ENCODE results near the gene PPP1R11. TPM values are rescaled to one million over a fixed set of nuclear protein-coding genes. Genes with fewer than 3 reads are reported as not detected.
A peak's percentile ranks its signal among the peaks of the same experiment; 100 is the strongest.

PPP1R11 gene
- total and polyA plus RNA-seq, 2 of the 13 experiments (the other 11 are each of a cell fraction or from before 2014, with no cell fraction given): 32.1 to 58.9 TPM

DNA sequence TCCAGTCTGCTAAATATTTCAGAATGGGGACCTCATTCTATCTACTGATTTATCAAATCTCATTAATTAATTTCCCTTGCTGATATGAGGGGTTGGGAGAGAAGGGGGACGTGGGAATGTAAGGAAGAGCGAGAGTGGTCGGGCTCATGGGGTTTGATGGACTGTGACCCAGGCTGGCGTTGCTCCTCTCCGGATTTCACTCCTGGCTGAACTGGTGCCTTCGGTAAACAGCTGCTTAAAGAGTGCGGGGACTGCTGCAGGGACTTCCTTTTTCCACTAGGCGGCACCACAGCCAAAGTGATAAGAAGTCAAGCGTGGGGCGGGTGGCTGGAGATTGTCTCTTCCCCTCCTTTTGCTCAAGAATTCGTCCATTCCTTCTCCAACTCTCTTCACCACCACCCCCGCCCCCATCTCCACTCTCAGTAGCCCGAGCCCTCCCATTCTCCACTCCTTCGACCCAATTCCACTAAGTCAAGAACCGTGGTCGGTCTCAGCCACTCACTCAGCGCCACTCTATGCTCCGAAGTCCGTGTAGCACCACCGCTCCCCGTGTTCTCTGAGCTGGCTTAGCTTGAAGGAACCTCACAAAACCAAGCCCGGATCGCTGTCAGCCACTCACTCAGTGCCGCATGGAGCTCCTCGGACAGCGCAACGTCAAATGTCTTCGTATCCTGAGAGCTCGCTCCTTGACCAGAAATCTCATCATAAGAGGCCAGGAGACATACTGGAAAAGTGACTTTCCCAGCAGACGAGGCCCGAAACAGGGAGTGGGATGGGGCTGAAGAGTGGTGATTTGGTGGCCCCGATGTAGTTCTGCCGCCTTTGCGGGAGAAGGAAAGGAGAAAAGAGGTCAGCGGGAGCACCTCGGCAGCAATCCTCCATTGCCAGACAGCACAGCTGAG lies 36.2 kb downstream of the PPP1R11 start (continued):
- TF ChIP-seq TP53 (CRISPR knock-in tag; conservative IDR thresholded peaks at IDR 0.05) (no peak), ZNF75D (CRISPR knock-in tag; IDR thresholded peaks at IDR 0.05; ENCODE audit: borderline replicate concordance) (no peak), SMAD1 (CRISPR knock-in tag; IDR thresholded peaks at IDR 0.05; ENCODE audit: borderline replicate concordance, low read depth) (peak; percentile 53; the same call in 1 of the 2 replicates), ZEB1 (IDR thresholded peaks at IDR 0.05; ENCODE audit: insufficient replicate concordance, low read depth) (no peak), ZNF234 (CRISPR knock-in tag; conservative IDR thresholded peaks at IDR 0.05) (0 out of 2 replicates have a peak, but pooled peaks have one; percentile 8), ZNF552 (CRISPR knock-in tag; IDR thresholded peaks at IDR 0.05; ENCODE audit: borderline replicate concordance) (no peak), PRPF4 (IDR thresholded peaks at IDR 0.05; ENCODE audit: low read depth, low read length, poor library complexity, severe bottlenecking) (no peak), SP1 (IDR thresholded peaks at IDR 0.05) (no peak), SP1 (CRISPR knock-in tag; IDR thresholded peaks at IDR 0.05) (no peak), ZFAT (CRISPR knock-in tag; conservative IDR thresholded peaks at IDR 0.05) (no peak), ZNF367 (CRISPR knock-in tag; IDR thresholded peaks at IDR 0.05; ENCODE audit: borderline replicate concordance) (no peak), ZNF598 (CRISPR knock-in tag; IDR thresholded peaks at IDR 0.05; ENCODE audit: borderline replicate concordance) (no peak; the same call in 1 of the 2 replicates), CHCHD3 (CRISPR knock-in tag; IDR thresholded peaks at IDR 0.05) (no peak), SNAPC2 (CRISPR knock-in tag; IDR thresholded peaks at IDR 0.05) (no peak), ZNF383 (CRISPR knock-in tag; IDR thresholded peaks at IDR 0.05; ENCODE audit: borderline replicate concordance) (no peak), ZNF138 (CRISPR knock-in tag; IDR thresholded peaks at IDR 0.05; ENCODE audit: low read depth) (no peak)
- TF ChIP-seq, protein P1, sequence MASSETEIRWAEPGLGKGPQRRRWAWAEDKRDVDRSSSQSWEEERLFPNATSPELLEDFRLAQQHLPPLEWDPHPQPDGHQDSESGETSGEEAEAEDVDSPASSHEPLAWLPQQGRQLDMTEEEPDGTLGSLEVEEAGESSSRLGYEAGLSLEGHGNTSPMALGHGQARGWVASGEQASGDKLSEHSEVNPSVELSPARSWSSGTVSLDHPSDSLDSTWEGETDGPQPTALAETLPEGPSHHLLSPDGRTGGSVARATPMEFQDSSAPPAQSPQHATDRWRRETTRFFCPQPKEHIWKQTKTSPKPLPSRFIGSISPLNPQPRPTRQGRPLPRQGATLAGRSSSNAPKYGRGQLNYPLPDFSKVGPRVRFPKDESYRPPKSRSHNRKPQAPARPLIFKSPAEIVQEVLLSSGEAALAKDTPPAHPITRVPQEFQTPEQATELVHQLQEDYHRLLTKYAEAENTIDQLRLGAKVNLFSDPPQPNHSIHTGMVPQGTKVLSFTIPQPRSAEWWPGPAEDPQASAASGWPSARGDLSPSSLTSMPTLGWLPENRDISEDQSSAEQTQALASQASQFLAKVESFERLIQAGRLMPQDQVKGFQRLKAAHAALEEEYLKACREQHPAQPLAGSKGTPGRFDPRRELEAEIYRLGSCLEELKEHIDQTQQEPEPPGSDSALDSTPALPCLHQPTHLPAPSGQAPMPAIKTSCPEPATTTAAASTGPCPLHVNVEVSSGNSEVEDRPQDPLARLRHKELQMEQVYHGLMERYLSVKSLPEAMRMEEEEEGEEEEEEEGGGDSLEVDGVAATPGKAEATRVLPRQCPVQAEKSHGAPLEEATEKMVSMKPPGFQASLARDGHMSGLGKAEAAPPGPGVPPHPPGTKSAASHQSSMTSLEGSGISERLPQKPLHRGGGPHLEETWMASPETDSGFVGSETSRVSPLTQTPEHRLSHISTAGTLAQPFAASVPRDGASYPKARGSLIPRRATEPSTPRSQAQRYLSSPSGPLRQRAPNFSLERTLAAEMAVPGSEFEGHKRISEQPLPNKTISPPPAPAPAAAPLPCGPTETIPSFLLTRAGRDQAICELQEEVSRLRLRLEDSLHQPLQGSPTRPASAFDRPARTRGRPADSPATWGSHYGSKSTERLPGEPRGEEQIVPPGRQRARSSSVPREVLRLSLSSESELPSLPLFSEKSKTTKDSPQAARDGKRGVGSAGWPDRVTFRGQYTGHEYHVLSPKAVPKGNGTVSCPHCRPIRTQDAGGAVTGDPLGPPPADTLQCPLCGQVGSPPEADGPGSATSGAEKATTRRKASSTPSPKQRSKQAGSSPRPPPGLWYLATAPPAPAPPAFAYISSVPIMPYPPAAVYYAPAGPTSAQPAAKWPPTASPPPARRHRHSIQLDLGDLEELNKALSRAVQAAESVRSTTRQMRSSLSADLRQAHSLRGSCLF (CRISPR knock-in tag; IDR thresholded peaks at IDR 0.05; ENCODE audit: borderline replicate concordance): no peak
- TF ChIP-seq, protein P2, sequence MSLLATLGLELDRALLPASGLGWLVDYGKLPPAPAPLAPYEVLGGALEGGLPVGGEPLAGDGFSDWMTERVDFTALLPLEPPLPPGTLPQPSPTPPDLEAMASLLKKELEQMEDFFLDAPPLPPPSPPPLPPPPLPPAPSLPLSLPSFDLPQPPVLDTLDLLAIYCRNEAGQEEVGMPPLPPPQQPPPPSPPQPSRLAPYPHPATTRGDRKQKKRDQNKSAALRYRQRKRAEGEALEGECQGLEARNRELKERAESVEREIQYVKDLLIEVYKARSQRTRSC (CRISPR knock-in tag; IDR thresholded peaks at IDR 0.05; ENCODE audit: low read depth): no peak
- TF ChIP-seq, protein P3, sequence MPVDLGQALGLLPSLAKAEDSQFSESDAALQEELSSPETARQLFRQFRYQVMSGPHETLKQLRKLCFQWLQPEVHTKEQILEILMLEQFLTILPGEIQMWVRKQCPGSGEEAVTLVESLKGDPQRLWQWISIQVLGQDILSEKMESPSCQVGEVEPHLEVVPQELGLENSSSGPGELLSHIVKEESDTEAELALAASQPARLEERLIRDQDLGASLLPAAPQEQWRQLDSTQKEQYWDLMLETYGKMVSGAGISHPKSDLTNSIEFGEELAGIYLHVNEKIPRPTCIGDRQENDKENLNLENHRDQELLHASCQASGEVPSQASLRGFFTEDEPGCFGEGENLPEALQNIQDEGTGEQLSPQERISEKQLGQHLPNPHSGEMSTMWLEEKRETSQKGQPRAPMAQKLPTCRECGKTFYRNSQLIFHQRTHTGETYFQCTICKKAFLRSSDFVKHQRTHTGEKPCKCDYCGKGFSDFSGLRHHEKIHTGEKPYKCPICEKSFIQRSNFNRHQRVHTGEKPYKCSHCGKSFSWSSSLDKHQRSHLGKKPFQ (CRISPR knock-in tag; IDR thresholded peaks at IDR 0.05; ENCODE audit: insufficient replicate concordance): no peak
- TF ChIP-seq, protein P4, sequence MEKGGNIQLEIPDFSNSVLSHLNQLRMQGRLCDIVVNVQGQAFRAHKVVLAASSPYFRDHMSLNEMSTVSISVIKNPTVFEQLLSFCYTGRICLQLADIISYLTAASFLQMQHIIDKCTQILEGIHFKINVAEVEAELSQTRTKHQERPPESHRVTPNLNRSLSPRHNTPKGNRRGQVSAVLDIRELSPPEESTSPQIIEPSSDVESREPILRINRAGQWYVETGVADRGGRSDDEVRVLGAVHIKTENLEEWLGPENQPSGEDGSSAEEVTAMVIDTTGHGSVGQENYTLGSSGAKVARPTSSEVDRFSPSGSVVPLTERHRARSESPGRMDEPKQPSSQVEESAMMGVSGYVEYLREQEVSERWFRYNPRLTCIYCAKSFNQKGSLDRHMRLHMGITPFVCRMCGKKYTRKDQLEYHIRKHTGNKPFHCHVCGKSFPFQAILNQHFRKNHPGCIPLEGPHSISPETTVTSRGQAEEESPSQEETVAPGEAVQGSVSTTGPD (CRISPR knock-in tag; IDR thresholded peaks at IDR 0.05): no peak; the same call in 1 of the 2 replicates
